Esophagus squamous epithelium (tissue), 5 donors: ENCODE measurements around the gene DPH2. TPM values are rescaled to one million over a fixed set of nuclear protein-coding genes. Genes with fewer than 3 reads are reported as not detected.

Source experiments
- DNase-seq: peaks from one replicate; lab custom pipeline; 2025; lab: John Stamatoyannopoulos, UW
- H3K27ac ChIP-seq, 4 donors: fragments of 200-600 bp; sonication (generic); one replicate each; pipeline ENCODE4 v1.5.1; 2016 to 2019; ENCODE audit warnings: mild to moderate bottlenecking in 1 of 4
- H3K27me3 ChIP-seq, 4 donors: fragments of 200-600 bp; sonication (generic); 1 replicate in 3 of 4; 2 replicates in 1 of 4; pipeline versions ENCODE4 v1.5.1 to v1.6.0; 2017 to 2021; ENCODE audit warnings: antibody characterized with exemption in 1 of 4
- H3K36me3 ChIP-seq, 3 donors: fragments of 200-600 bp; sonication (generic); one replicate each; pipeline ENCODE4 v1.5.1; 2016 to 2019
- H3K4me1 ChIP-seq, 3 donors: fragments of 200-600 bp; sonication (generic); one replicate each; pipeline ENCODE4 v1.5.1; 2017 to 2019
- H3K4me3 ChIP-seq, 4 donors: fragments of 200-600 bp; sonication (generic); 1 replicate in 3 of 4; 2 replicates in 1 of 4; pipeline ENCODE4 v1.5.1; 2016 to 2019; ENCODE audit warnings: mild to moderate bottlenecking in 2 of 4, moderate library complexity in 1 of 4
- H3K9me3 ChIP-seq, 3 donors: fragments of 200-600 bp; sonication (generic); one replicate each; pipeline ENCODE4 v1.5.1; 2016 to 2019
- POLR2A ChIP-seq, 4 donors: fragments of 450-650 bp; IDR thresholded peaks; one replicate each; pipeline ENCODE4 v1.6.1; 2017; ENCODE audit warnings: antibody characterized with exemption in 4 of 4, mild to moderate bottlenecking in 4 of 4, moderate library complexity in 3 of 4
- WGBS, 2 donors: methylation state at CpG; one replicate each; pipeline ENCODE4 v1.1.5; 2018; 5-methylcytosine and 5-hydroxymethylcytosine counted together
- intact Hi-C: fragments of 100-400 bp; cut with DNase I; formaldehyde crosslinking; loops from one replicate; pipeline ENCODE4 v1.15.0; 2022
- total RNA-seq, 4 donors: library from RNA; depleted of rRNA; stranded (reverse); fragments of >200 nt; gene quantifications; one replicate each; pipeline ENCODE4 v1.1.0, GENCODE V29; 2016
- TF ChIP-seq, protein P1 (sequence below), 6 experiments: fragments of 450-650 bp in 4 of 6; fragments of 200-600 bp in 2 of 6; sonication (generic) in 2 of 6; IDR thresholded peaks; one replicate each; pipeline ENCODE4 v1.5.1; 2016 to 2019; ENCODE audit warnings: antibody characterized with exemption in 6 of 6, mild to moderate bottlenecking in 4 of 6, moderate library complexity in 4 of 6
- donor health status: DM: yes; HTN: yes; CAD: no.

DPH2 gene
- total RNA-seq, 4 donors from 2014 or later: 14.0 to 34.6 (median 27.7) TPM

DNA sequence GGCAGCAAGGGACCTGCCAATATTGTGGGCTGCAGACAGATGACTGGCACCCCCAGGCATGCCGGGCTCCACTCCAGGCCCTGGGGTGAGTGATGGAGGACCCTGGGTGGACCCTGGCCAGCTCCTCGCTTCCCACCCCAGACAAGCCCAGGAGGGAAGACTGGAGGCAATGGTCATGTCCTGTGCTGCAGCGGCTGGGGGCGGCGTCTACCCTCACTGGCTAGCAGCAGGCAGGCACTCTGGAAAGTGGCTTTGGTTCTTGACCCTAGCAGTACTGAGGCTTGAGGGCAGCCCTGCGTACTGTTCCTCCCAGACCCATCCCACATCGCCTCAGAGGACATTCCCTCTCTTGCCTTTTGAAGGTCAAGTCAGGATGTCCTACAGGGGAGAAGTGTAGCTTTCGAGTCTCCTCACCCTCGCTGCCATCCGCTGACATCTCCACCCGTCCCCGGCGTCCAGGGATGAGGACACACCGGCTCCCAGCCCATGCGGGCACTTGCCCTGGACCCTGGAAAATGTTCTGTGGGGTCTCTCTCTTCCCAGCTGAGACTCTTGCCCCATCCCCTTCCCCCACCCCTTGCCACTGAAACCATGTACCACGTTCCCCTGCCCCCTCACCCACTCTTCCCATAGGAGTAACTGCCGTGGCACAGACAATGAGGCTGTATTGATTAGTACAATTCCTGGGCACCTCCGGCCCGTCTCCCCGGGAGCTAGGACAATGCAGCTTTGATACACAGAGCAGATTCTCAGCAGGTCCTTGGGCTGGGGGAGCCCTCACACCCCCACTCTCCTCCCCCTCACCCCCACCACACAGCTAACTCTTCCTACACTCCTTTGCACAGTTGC lies 46.5 kb downstream of the DPH2 start:
- WGBS, 2 donors: 89 to 93% methylated on average over 6 to 17 of the region's 20 CpGs
- H3K4me3 ChIP-seq: no peak overlapping the region
- DNase-seq: no peak

DNA sequence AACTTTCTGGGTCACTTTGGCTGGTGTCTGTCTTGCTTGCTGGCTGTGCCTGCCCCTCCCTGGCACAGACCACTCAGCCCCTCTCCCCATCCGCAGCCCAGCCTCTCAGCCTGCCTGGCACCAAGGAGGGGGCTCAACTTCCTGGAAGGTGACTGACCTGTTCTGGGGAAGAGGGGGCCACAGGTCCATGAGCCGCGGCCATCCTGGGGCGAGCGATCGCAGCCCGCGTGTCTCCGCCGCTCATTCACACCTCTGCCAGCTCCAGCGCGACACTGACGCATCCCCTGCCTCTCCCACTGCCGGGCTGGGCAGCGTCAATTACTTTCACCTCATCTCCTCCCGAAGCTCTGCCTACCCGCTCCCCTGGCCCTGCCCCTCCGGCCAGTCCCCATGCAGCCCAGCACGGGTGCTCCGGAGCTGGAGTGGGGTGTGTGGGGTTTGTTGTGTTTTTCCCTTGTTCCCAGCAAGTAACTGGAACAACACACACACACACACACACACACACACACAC lies 47.1 kb downstream of the DPH2 start:
- intact Hi-C loops: no loop called here
- TF ChIP-seq, protein P1, sequence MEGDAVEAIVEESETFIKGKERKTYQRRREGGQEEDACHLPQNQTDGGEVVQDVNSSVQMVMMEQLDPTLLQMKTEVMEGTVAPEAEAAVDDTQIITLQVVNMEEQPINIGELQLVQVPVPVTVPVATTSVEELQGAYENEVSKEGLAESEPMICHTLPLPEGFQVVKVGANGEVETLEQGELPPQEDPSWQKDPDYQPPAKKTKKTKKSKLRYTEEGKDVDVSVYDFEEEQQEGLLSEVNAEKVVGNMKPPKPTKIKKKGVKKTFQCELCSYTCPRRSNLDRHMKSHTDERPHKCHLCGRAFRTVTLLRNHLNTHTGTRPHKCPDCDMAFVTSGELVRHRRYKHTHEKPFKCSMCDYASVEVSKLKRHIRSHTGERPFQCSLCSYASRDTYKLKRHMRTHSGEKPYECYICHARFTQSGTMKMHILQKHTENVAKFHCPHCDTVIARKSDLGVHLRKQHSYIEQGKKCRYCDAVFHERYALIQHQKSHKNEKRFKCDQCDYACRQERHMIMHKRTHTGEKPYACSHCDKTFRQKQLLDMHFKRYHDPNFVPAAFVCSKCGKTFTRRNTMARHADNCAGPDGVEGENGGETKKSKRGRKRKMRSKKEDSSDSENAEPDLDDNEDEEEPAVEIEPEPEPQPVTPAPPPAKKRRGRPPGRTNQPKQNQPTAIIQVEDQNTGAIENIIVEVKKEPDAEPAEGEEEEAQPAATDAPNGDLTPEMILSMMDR (IDR thresholded peaks at IDR 0.05): no peak
- TF ChIP-seq POLR2A (IDR thresholded peaks at IDR 0.05): no peak
- Histone ChIP-seq H3K27ac (no peak overlapping the region), H3K36me3 (peaks cover 0 to 43% (median 0%) of the 10 kb centered on the region in 3 donors), H3K4me1 (peaks cover 12 to 74% (median 30%) of the 10 kb centered on the region in 3 donors), H3K27me3 (no peaks in the 10 kb centered on the region), H3K9me3 (no peaks in the 10 kb centered on the region), H3K4me3 (no peak overlapping the region)
- WGBS, 2 donors: 74 to 80% methylated on average over 13 of the region's 20 CpGs
- no peak for DNase-seq

More for the DNA sequence above, 46.5 kb downstream of the DPH2 start:
- no peak for TF ChIP-seq POLR2A (IDR thresholded peaks at IDR 0.05)
- TF ChIP-seq, protein P1 (IDR thresholded peaks at IDR 0.05): no peak
- H3K27ac ChIP-seq: peak overlapping the region in 1 of 4 donors; percentile 73
- H3K36me3 ChIP-seq: peaks cover 0 to 37% (median 0%) of the 10 kb centered on the region in 3 donors
- no peaks in the 10 kb centered on the region for H3K27me3 ChIP-seq
- peaks cover 11 to 74% (median 28%) of the 10 kb centered on the region in 3 donors for H3K4me1 ChIP-seq
- no peaks in the 10 kb centered on the region for H3K9me3 ChIP-seq
- intact Hi-C loops: no loop called here

DNA sequence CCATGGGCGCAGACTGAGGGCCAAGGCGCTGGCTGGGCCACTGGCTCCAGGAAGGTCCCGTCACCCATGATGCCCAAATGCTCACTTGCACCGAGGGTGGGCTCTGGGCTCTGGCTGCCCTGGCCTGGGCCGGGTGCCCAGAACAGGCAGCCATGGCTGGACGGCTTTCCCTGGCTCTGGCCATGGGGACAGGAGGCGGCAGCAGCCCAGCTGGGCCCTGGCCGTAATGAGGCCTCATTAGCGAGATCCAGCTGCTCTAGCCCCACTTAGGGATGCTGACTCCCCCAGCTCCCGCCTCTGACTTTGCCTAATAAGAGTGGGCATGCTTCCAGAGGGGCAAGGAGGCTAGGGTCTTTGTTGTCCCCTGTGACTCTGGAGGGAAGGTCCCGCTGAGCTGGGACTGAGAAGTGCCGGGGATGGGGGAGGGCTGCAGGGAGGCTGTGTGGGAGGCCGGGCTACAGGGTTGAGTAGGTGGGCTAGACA lies 49.7 kb downstream of the DPH2 start:
- TF ChIP-seq POLR2A (IDR thresholded peaks at IDR 0.05): no peak
- TF ChIP-seq, protein P1 (IDR thresholded peaks at IDR 0.05): no peak
- peaks cover 15 to 72% (median 31%) of the 10 kb centered on the region in 3 donors for H3K4me1 ChIP-seq
- peak overlapping the region in 3 of 4 donors; percentile 50 to 84 (median 81) for H3K27ac ChIP-seq
- H3K36me3 ChIP-seq: peaks cover 0 to 61% (median 0%) of the 10 kb centered on the region in 3 donors
- H3K4me3 ChIP-seq: no peak overlapping the region
- intact Hi-C loops: no loop called here
- no peaks in the 10 kb centered on the region for H3K9me3 ChIP-seq
- WGBS, 2 donors: 100% methylated on average over 2 of the region's 13 CpGs; no CpG with 5 or more reads in 1 of the 2 donors
- DNase-seq: no peak
- no peaks in the 10 kb centered on the region for H3K27me3 ChIP-seq

DNA sequence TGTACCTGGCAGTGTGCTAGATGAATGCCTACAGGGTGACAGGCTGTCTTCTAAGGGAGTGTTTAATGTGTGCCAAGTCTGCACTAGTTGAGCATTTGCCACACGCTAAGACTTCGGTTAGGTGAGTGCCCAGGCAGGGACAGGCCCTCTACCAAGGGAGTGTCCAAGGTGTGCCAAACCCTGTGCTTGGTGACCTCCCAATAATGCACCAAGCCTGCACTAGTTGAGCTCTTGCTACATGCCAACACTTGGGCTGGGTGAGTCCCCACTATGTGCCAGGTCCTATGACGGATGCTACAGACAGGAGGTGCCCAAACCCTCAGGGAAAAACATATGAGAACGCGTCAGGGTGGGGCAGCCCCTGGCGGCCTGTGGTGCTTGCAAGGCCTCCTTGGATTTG lies 50.7 kb downstream of the DPH2 start:
- H3K27ac ChIP-seq: peak overlapping the region; percentile 65 to 84 (median 76)
- no peaks in the 10 kb centered on the region for H3K27me3 ChIP-seq
- H3K36me3 ChIP-seq: peaks cover 0 to 59% (median 0%) of the 10 kb centered on the region in 3 donors
- peaks cover 24 to 72% (median 31%) of the 10 kb centered on the region in 3 donors for H3K4me1 ChIP-seq
- intact Hi-C loops: no loop called here
- DNase-seq: no peak
- H3K9me3 ChIP-seq: no peaks in the 10 kb centered on the region
- no peak overlapping the region for H3K4me3 ChIP-seq
- no peak for TF ChIP-seq POLR2A (IDR thresholded peaks at IDR 0.05)
- TF ChIP-seq, protein P1 (IDR thresholded peaks at IDR 0.05): peak in 3 of 6 experiments; percentile 7 to 47 (median 20)
- 41 to 61% methylated on average over 3 to 5 of the region's 6 CpGs for WGBS, 2 donors
